ENCODE measurements around the gene STX19. TPM values are rescaled to one million over a fixed set of nuclear protein-coding genes. Genes with fewer than 3 reads are reported as not detected.
"Not testable (repeated sequence)": the region's sequence is repeated elsewhere in the genome, so short reads cannot be mapped to it uniquely, and the experiment has no call there.

STX19 gene
- total and polyA plus RNA-seq, 4 donors = 0.17 to 0.36 (median 0.20) TPM; not detected in 1

DNA sequence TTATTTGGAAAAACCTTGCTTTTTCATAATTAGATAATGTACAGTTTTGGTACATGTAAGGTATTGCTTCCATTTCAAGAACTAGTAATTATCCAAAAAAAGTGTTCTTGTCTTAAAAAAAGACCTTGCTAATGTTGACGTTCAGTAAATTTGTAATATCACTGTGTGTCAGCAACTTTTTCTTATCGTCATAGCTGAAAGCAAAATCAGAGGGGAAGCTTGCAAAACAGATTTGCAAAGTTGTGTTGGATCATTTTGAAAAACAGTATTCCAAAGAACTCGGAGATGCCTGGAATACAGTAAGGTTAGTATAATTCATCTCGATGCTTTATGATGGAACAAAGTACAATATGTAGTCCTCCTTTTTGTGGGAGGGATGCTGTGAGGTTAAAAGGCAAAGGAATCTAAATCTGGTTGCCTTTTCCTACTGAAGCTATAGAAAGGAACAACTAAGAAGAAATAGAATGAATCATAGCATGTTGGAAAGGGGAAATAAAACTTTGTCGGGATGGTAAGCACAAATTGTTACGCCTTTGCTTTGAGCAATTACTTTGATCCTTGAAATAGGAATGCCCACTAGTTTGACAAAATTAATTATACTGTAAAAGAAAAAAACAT is 36.0 kb upstream of the STX19 start:
- DNase-seq (ENCODE audit: low read depth in 4 of 6, low spot score in 6 of 6) = no peak
- 86% methylated on average over 3 of the region's 6 CpGs for WGBS (ENCODE audit: insufficient coverage)
- no peak overlapping the region for H3K4me3 ChIP-seq (ENCODE audit: low read depth, low read length)
- no peak overlapping the region for H3K27ac ChIP-seq (ENCODE audit: low read depth, low read length)
- H3K27me3 ChIP-seq (ENCODE audit: control insufficient read depth, insufficient read depth, low read length) = no peaks in the 10 kb centered on the region
- H3K9me3 ChIP-seq (ENCODE audit: control insufficient read depth, insufficient read depth, low read length) = no peaks in the 10 kb centered on the region
- H3K4me1 ChIP-seq (ENCODE audit: control insufficient read depth, insufficient read depth, low read length) = peaks cover 6% of the 10 kb centered on the region
- H3K36me3 ChIP-seq (ENCODE audit: control insufficient read depth, insufficient read depth, low read length) = peaks cover 3% of the 10 kb centered on the region

DNA sequence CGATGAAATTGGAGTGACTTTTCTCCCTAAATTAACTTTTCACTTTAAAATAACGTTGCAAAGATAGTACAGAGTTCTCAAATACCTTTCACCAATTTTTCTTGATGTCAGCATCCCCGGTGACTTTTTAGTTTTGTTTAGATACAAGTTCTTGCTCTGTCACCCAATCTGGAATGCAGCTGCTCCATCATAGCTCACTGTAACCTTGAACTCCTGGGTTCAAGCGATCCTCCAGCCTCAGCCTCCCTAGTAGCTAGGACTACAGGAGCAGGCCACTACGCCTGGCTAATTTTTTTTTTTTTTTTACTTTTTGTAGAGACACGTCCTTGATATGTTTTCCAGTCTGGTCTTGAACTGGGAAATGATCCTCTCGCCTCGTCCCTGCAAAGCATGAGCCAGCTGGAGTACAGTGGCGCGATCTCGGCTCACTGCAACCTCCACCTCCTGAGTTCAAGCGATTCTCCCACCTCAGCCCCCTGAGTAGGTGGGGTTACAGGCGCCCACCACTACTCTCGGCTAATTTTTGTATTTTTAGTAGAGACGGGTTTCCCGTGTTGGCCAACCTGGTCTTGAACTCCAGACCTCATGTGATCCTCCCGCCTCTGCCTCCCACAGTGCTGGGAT is 35.2 kb upstream of the STX19 start:
- WGBS (ENCODE audit: insufficient coverage) = 55% methylated on average over 4 of the region's 17 CpGs
- peak overlapping the region; percentile 92 for H3K27ac ChIP-seq (ENCODE audit: low read depth, low read length)
- no peaks in the 10 kb centered on the region for H3K9me3 ChIP-seq (ENCODE audit: control insufficient read depth, insufficient read depth, low read length)
- H3K27me3 ChIP-seq (ENCODE audit: control insufficient read depth, insufficient read depth, low read length) = no peaks in the 10 kb centered on the region
- DNase-seq (ENCODE audit: low read depth in 4 of 6, low spot score in 6 of 6) = no peak
- H3K36me3 ChIP-seq (ENCODE audit: control insufficient read depth, insufficient read depth, low read length) = peaks cover 6% of the 10 kb centered on the region
- H3K4me1 ChIP-seq (ENCODE audit: control insufficient read depth, insufficient read depth, low read length) = peaks cover 6% of the 10 kb centered on the region
- peak overlapping the region; percentile 75 for H3K4me3 ChIP-seq (ENCODE audit: low read depth, low read length)

DNA sequence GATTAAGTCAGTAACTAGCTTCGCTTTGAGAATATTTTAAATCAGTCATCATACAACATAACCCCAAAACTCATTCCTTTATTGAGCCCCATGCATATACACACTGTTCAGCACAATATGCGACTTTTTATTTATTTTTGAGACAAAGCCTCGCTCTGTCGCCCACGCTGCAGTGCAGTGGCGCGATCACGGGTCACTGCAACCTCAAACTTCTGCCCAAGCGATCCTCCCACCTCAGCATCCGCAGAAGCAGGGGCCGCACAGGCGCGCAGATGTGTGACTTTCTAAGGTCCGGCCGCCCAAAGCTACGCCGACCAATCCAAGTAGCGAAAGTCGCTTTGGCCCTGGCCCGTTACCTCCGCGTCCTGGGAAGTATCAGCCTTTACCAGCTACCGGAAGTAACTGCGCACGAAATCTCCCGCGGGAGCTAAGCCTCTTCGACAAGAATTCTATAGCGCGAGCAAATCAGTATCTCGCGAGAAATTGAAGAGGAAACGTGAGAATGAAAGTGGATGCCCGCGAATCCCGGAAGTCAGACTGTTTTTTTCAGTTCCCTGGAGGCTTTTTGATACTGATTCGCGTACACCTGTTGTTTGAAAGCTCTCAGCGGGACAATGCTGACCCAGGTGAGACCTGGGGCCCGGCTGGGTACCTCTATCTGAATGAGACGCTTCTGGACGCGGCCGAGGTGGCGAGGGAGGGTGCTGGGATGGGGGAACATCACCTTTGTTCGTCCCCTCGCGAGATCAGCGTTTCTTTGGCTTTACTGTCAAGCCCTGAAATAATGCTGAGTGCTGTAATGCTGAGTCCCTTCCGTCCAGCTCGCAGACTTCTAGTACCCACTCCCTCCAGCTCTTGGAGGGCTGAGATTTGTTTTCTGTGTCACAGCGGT is 34.4 kb upstream of the STX19 start, which contains the start of the genes DHFR2 and NSUN3:
DHFR2 (minus strand) TSS at position 404 of the 892 bp plus-strand sequence. CDS start 1,405 bp downstream, outside the sequence.
NSUN3 (plus strand) TSS at position 549 of the 892 bp plus-strand sequence; CDS start at position 615, 66 bp downstream.
- H3K4me3 ChIP-seq (ENCODE audit: low read depth, low read length) = peak within 1 kb of the TSS; percentile 75
- WGBS (ENCODE audit: insufficient coverage) = 0% methylated on average over 49 of the region's 52 CpGs
- peaks cover 6% of the 10 kb centered on the region for H3K36me3 ChIP-seq (ENCODE audit: control insufficient read depth, insufficient read depth, low read length)
- H3K27me3 ChIP-seq (ENCODE audit: control insufficient read depth, insufficient read depth, low read length) = no peaks in the 10 kb centered on the region
- H3K27ac ChIP-seq (ENCODE audit: low read depth, low read length) = peak within 1 kb of the TSS; percentile 92
- peak; percentile 92 to 99 (median 95) for DNase-seq (ENCODE audit: low read depth in 4 of 6, low spot score in 6 of 6)
- no peaks in the 10 kb centered on the region for H3K9me3 ChIP-seq (ENCODE audit: control insufficient read depth, insufficient read depth, low read length)
- H3K4me1 ChIP-seq (ENCODE audit: control insufficient read depth, insufficient read depth, low read length) = peaks cover 6% of the 10 kb centered on the region

DNA sequence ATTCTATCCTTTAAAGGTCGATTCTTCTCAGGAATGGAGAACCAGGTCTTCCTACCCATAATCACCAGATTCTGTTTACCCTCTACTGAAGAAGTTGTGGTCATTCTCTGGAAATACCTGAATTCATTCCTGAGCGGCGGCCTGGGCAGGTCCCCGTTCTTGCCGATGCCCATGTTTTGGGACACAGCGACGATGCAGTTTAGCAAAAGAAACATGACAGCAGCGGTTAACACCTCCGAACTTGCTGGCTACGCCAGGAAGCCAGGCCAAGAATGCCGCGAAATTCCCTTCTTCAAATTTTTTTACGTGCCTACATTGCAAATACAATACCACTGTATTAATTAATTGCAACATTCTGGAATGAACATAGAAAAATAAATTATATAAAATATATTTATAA is 32.9 kb upstream of the STX19 start:
- H3K36me3 ChIP-seq (ENCODE audit: control insufficient read depth, insufficient read depth, low read length) = peaks cover 6% of the 10 kb centered on the region
- H3K4me1 ChIP-seq (ENCODE audit: control insufficient read depth, insufficient read depth, low read length) = peaks cover 6% of the 10 kb centered on the region
- H3K9me3 ChIP-seq (ENCODE audit: control insufficient read depth, insufficient read depth, low read length) = no peaks in the 10 kb centered on the region
- no peak overlapping the region for H3K4me3 ChIP-seq (ENCODE audit: low read depth, low read length)
- DNase-seq (ENCODE audit: low read depth in 4 of 6, low spot score in 6 of 6) = no peak
- no peaks in the 10 kb centered on the region for H3K27me3 ChIP-seq (ENCODE audit: control insufficient read depth, insufficient read depth, low read length)
- 98% methylated on average over 8 of the region's 13 CpGs for WGBS (ENCODE audit: insufficient coverage)
- H3K27ac ChIP-seq (ENCODE audit: low read depth, low read length) = no peak overlapping the region

DNA sequence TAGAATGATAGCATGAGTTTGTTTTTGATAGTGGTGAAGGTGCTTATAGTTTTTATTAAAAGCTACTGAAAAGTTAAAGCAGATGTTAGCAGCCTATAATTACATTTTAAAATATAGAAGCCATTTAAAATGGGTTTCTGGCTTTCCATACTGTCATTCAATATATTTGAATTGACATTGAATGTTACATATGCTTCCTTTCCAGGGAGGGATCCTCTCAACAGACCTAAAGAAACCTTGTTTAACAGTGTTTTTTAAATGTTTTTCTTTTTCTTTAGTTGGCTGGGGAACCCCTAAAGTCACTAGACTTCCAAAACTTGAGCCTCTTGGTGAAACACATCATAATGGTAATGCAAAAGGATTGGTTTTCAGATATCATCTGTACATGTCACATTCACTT is 22.1 kb upstream of the STX19 start:
- H3K4me1 ChIP-seq (ENCODE audit: control insufficient read depth, insufficient read depth, low read length) = no peaks in the 10 kb centered on the region
- H3K4me3 ChIP-seq (ENCODE audit: low read depth, low read length) = no peak overlapping the region
- no peaks in the 10 kb centered on the region for H3K9me3 ChIP-seq (ENCODE audit: control insufficient read depth, insufficient read depth, low read length)
- peaks cover 4% of the 10 kb centered on the region for H3K36me3 ChIP-seq (ENCODE audit: control insufficient read depth, insufficient read depth, low read length)
- no peak for DNase-seq (ENCODE audit: low read depth in 4 of 6, low spot score in 6 of 6)
- no peaks in the 10 kb centered on the region for H3K27me3 ChIP-seq (ENCODE audit: control insufficient read depth, insufficient read depth, low read length)
- H3K27ac ChIP-seq (ENCODE audit: low read depth, low read length) = no peak overlapping the region

DNA sequence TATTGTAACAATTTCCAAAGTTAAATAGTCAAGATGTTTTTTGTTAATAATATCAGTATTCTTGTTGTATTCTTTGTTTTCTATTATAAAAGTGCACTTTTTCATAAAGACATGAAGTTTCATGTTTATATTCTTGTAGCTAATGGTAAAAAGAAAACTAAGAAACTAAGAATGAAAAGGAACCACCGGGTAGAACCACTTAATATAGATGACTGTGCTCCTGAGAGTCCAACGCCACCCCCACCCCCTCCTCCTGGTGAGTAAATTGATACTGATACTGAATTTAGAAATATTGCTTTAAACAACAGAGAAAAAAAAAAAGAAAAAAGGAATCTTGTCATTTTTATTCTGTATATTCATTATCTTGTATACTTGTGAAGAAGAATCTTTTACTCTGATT is 20.9 kb upstream of the STX19 start:
- WGBS (ENCODE audit: insufficient coverage) = no CpG with 5 or more reads among the region's 2 CpGs
- no peak overlapping the region for H3K27ac ChIP-seq (ENCODE audit: low read depth, low read length)
- no peaks in the 10 kb centered on the region for H3K4me1 ChIP-seq (ENCODE audit: control insufficient read depth, insufficient read depth, low read length)
- H3K4me3 ChIP-seq (ENCODE audit: low read depth, low read length) = no peak overlapping the region
- no peak for DNase-seq (ENCODE audit: low read depth in 4 of 6, low spot score in 6 of 6)
- no peaks in the 10 kb centered on the region for H3K9me3 ChIP-seq (ENCODE audit: control insufficient read depth, insufficient read depth, low read length)
- H3K27me3 ChIP-seq (ENCODE audit: control insufficient read depth, insufficient read depth, low read length) = no peaks in the 10 kb centered on the region
- H3K36me3 ChIP-seq (ENCODE audit: control insufficient read depth, insufficient read depth, low read length) = peaks cover 11% of the 10 kb centered on the region

DNA sequence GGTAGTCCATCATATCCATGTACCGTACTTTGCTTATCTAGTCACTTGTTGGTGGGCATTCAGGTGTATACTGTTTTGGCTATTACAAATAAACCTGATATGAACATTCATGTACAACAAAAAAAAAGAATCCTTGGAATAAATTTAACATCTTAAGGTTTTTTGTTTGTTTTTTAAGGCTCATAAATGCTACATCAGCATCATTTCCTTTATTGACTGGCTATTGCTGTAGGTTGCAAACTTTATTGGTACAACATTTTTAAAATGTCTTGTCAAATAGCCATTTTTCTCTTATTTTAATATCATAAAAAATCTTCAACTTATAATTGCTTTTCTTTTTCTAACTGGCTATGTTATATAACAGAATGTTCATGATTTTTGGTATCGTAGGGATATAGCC is 18.1 kb upstream of the STX19 start:
- Histone ChIP-seq H3K4me1 (ENCODE audit: control insufficient read depth, insufficient read depth, low read length) (no peaks in the 10 kb centered on the region), H3K9me3 (ENCODE audit: control insufficient read depth, insufficient read depth, low read length) (no peaks in the 10 kb centered on the region), H3K27ac (ENCODE audit: low read depth, low read length) (no peak overlapping the region), H3K36me3 (ENCODE audit: control insufficient read depth, insufficient read depth, low read length) (peaks cover 19% of the 10 kb centered on the region), H3K4me3 (ENCODE audit: low read depth, low read length) (no peak overlapping the region), H3K27me3 (ENCODE audit: control insufficient read depth, insufficient read depth, low read length) (no peaks in the 10 kb centered on the region)
- DNase-seq (ENCODE audit: low read depth in 4 of 6, low spot score in 6 of 6) = no peak
- no CpG with 5 or more reads among the region's 2 CpGs for WGBS (ENCODE audit: insufficient coverage)

DNA sequence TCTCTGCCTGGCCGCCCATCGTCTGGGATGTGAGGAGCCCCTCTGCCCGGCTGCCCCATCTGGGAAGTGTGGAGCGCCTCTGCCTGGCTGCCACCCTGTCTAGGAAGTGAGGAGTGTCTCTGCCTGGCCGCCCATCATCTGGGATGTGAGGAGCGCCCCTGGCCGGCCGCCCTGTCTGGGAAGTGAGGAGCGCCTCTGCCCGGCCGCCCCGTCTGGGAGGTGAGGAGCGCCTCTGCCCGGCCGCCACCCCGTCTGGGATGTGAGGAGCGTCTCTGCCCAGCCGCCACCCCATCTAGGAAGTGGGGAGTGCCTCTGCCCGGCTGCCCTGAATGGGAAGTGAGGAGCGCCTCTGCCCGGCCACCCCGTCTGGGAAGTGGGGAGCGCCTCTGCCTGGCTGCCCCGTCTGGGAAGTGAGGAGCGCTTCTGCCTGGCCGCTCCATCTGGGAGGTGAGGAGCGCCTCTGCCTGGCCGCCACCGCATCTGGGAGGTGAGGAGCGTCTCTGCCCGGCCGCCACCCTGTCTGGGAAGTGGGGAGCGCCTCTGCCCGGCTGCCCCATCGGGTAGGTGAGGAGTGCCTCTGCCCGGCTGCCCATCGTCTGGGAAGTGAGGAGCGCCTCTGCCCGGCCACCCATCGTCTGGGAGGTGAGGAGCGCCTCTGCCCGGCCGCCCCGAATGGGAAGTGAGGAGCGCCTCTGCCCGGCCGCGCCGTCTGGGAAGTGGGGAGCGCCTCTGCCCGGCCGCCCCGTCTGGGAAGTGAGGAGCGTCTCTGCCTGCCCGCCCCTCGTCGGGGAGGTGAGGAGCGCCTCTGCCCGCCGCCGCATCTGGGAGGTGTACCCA is 15.9 kb upstream of the STX19 start:
- H3K9me3 ChIP-seq (ENCODE audit: control insufficient read depth, insufficient read depth, low read length); H3K4me1 ChIP-seq (ENCODE audit: control insufficient read depth, insufficient read depth, low read length); H3K27me3 ChIP-seq (ENCODE audit: control insufficient read depth, insufficient read depth, low read length); H3K4me3 ChIP-seq (ENCODE audit: low read depth, low read length); DNase-seq (ENCODE audit: low read depth in 4 of 6, low spot score in 6 of 6); H3K27ac ChIP-seq (ENCODE audit: low read depth, low read length): not testable (repeated sequence)
- WGBS (ENCODE audit: insufficient coverage) = 98% methylated on average over 57 of the region's 61 CpGs
- peaks cover 19% of the 10 kb centered on the region for H3K36me3 ChIP-seq (ENCODE audit: control insufficient read depth, insufficient read depth, low read length)

DNA sequence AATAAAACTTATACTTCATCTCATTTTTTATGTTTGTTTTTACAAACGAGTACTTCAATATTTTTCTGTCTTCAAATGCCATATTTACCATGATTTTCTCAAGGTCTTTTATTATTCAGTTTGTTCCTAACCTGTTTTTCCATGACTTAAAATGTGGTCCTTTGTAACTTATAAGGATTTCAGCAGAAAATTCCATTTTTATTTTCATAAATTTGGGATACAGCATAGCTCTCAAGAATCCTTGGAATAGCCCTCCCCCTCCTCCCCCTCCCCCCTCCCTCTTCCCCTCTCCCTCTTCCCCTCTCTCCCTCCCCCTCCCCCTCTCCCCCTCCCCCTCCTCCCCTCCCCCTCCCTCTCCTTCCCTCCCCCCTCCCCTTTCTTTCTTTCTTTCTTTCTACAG is 14.9 kb upstream of the STX19 start:
- peaks cover 23% of the 10 kb centered on the region for H3K36me3 ChIP-seq (ENCODE audit: control insufficient read depth, insufficient read depth, low read length)
- H3K27ac ChIP-seq (ENCODE audit: low read depth, low read length) = no peak overlapping the region
- no CpG with 5 or more reads among the region's 1 CpG for WGBS (ENCODE audit: insufficient coverage)
- H3K4me3 ChIP-seq (ENCODE audit: low read depth, low read length) = no peak overlapping the region
- H3K27me3 ChIP-seq (ENCODE audit: control insufficient read depth, insufficient read depth, low read length) = no peaks in the 10 kb centered on the region
- no peaks in the 10 kb centered on the region for H3K9me3 ChIP-seq (ENCODE audit: control insufficient read depth, insufficient read depth, low read length)
- no peaks in the 10 kb centered on the region for H3K4me1 ChIP-seq (ENCODE audit: control insufficient read depth, insufficient read depth, low read length)
- DNase-seq (ENCODE audit: low read depth in 4 of 6, low spot score in 6 of 6) = no peak
